A549 (cell line): Measurements from ENCODE around the gene SMARCD3. TPM values are rescaled to one million over a fixed set of nuclear protein-coding genes. Genes with fewer than 3 reads are reported as not detected.

Experiments used
- ATAC-seq, 2 experiments: fragments of 200-7000 bp in 1 of 2; fragments of >200 bp in 1 of 2; cut with Nextera tagmentation in 1 of 2; cut with Tn5 transposase in 1 of 2; 3 replicates each; pipeline versions ENCODE4 v1.8.0 to v1.9.1; 2018 to 2020; ENCODE audit warnings: mild to moderate bottlenecking in 1 of 2, moderate library complexity in 1 of 2
- CTCF ChIA-PET: fragments of 300-600 bp; sonication (Branson Sonifier 250); formaldehyde crosslinking; extraction: SDS; loops from one replicate; lab custom pipeline; 2021; ENCODE audit warnings: antibody characterized with exemption, inconsistent platforms; lab: Yijun Ruan, JAX
- POLR2A ChIA-PET: fragments of 350-600 bp; formaldehyde crosslinking; extraction: SDS; loops from one replicate; lab custom pipeline; 2021; ENCODE audit warnings: antibody characterized with exemption, inconsistent platforms; lab: Yijun Ruan, JAX
- DNase-seq, 2 experiments: peaks; one replicate each; pipeline versions ENCODE4 v3.0.0 to v3.0.0-alpha.2; 2011 to 2016; ENCODE audit warnings: low read depth in 1 of 2, low spot score in 1 of 2
- FAIRE-seq: peaks from 2 replicates; lab custom pipeline; 2011; peaks lifted over from hg19 to GRCh38; lab: Jason Lieb, UNC
- H3K27ac ChIP-seq, 2 experiments: fragments of >200 bp; sonication (Bioruptor Twin); formaldehyde crosslinking; 3 replicates each; pipeline ENCODE4 v1.5.1; 2016 to 2017
- H3K4me1 ChIP-seq: fragments of >200 bp; sonication (Bioruptor Twin); formaldehyde crosslinking; 3 replicates; pipeline ENCODE4 v1.6.1; 2016
- H3K4me2 ChIP-seq: fragments of >200 bp; sonication (Bioruptor Twin); formaldehyde crosslinking; 3 replicates; pipeline ENCODE4 v1.6.1; 2016
- H3K4me3 ChIP-seq: fragments of >200 bp; sonication (Bioruptor Twin); formaldehyde crosslinking; 3 replicates; pipeline ENCODE4 v1.5.1; 2016
- H3K9me3 ChIP-seq: fragments of >200 bp; sonication (Bioruptor Twin); formaldehyde crosslinking; 3 replicates; pipeline ENCODE4 v1.6.1; 2016
- BHLHE40 ChIP-seq: IDR thresholded peaks from 2 replicates; pipeline ENCODE4 v1.6.1; 2012; ENCODE audit warnings: low read depth, low read length, inconsistent platforms
- CBX2 ChIP-seq: fragments of 200-600 bp; sonication (generic); IDR thresholded peaks from 2 replicates; pipeline ENCODE4 v1.6.1; 2016; ENCODE audit warnings: low read depth, mild to moderate bottlenecking, borderline replicate concordance
- CHD2 ChIP-seq: fragments of 150-350 bp; IDR thresholded peaks from 2 replicates; pipeline ENCODE4 v1.6.1; 2014; ENCODE audit warnings: low read length; ENCODE audit not compliant: partially characterized antibody
- CTCF ChIP-seq: fragments of >200 bp; sonication (Bioruptor Twin); formaldehyde crosslinking; IDR thresholded peaks from 3 replicates; pipeline ENCODE4 v1.5.1; 2016
- EHF ChIP-seq: fragments of 250-450 bp; sonication (Bioruptor Pico); IDR thresholded peaks from 2 replicates; pipeline ENCODE4 v1.5.0; 2020; ENCODE audit warnings: mild to moderate bottlenecking
- ESRRA ChIP-seq: fragments of 150-350 bp; IDR thresholded peaks from 2 replicates; pipeline ENCODE4 v1.6.1; 2014; ENCODE audit warnings: mild to moderate bottlenecking, low read length, borderline replicate concordance
- HES2 ChIP-seq: fragments of >200 bp; sonication (Bioruptor Twin); formaldehyde crosslinking; IDR thresholded peaks from 2 replicates; pipeline ENCODE4 v1.6.1; 2016
- HEYL ChIP-seq: fragments of 250-450 bp; sonication (Bioruptor Pico); IDR thresholded peaks from 2 replicates; pipeline ENCODE4 v1.8.0; 2021; ENCODE audit warnings: mild to moderate bottlenecking, moderate library complexity
- HOXA7 ChIP-seq: fragments of 250-450 bp; sonication (Bioruptor Pico); IDR thresholded peaks from 2 replicates; pipeline ENCODE4 v1.5.0; 2020; ENCODE audit warnings: mild to moderate bottlenecking, moderate library complexity
- JUNB ChIP-seq: fragments of >200 bp; sonication (Bioruptor Twin); formaldehyde crosslinking; IDR thresholded peaks from 2 replicates; pipeline ENCODE4 v1.6.1; 2016
- KDM1A ChIP-seq: fragments of 200-600 bp; sonication (generic); IDR thresholded peaks from 2 replicates; pipeline ENCODE4 v1.6.1; 2016; ENCODE audit warnings: low read depth, mild to moderate bottlenecking
- KDM5A ChIP-seq: fragments of 200-600 bp; sonication (generic); IDR thresholded peaks from 2 replicates; pipeline ENCODE4 v1.6.1; 2016; ENCODE audit warnings: antibody characterized with exemption, mild to moderate bottlenecking
- MAX ChIP-seq: IDR thresholded peaks from 2 replicates; pipeline ENCODE4 v1.6.1; 2012
- NFE2L2 ChIP-seq: fragments of 150-350 bp; conservative IDR thresholded peaks from 2 replicates; pipeline ENCODE4 v1.6.1; 2014; ENCODE audit warnings: low read length
- POLR2A ChIP-seq: IDR thresholded peaks from 2 replicates; pipeline ENCODE4 v1.6.1; 2012; ENCODE audit warnings: mild to moderate bottlenecking, low read length
- RFX5 ChIP-seq: fragments of 450-650 bp; IDR thresholded peaks from 2 replicates; pipeline ENCODE4 v1.7.1; 2014; ENCODE audit warnings: antibody characterized with exemption, mild to moderate bottlenecking, moderate library complexity
- RNF2 ChIP-seq: fragments of 200-600 bp; sonication (generic); IDR thresholded peaks from 2 replicates; pipeline ENCODE4 v1.6.1; 2016; ENCODE audit warnings: low read depth, mild to moderate bottlenecking, antibody characterized with exemption, moderate library complexity, borderline replicate concordance
- SMC3 ChIP-seq: fragments of >200 bp; sonication (Bioruptor Twin); formaldehyde crosslinking; IDR thresholded peaks from 3 replicates; pipeline ENCODE4 v1.6.1; 2018; ENCODE audit warnings: inconsistent platforms
- SREBF2 ChIP-seq: fragments of 450-650 bp; IDR thresholded peaks from 2 replicates; pipeline ENCODE4 v1.6.1; 2014; ENCODE audit warnings: mild to moderate bottlenecking, moderate library complexity
- TFCP2L1 ChIP-seq: fragments of 250-450 bp; sonication (Bioruptor Pico); IDR thresholded peaks from 2 replicates; pipeline ENCODE4 v1.5.0; 2021; ENCODE audit warnings: mild to moderate bottlenecking
- TP53 ChIP-seq: fragments of 250-450 bp; sonication (Bioruptor Pico); IDR thresholded peaks from 2 replicates; pipeline ENCODE4 v1.5.0; 2021; ENCODE audit warnings: mild to moderate bottlenecking, moderate library complexity
- ZC3H11A ChIP-seq: fragments of 450-650 bp; IDR thresholded peaks from 2 replicates; pipeline ENCODE4 v1.6.1; 2014; ENCODE audit warnings: antibody characterized with exemption, mild to moderate bottlenecking
- ZFP36 ChIP-seq: fragments of 450-650 bp; IDR thresholded peaks from 2 replicates; pipeline ENCODE4 v1.6.1; 2014; ENCODE audit warnings: borderline replicate concordance; ENCODE audit not compliant: partially characterized antibody
- ZNF302 ChIP-seq: fragments of 250-450 bp; sonication (Bioruptor Pico); IDR thresholded peaks from 2 replicates; pipeline ENCODE4 v1.9.0; 2021; ENCODE audit warnings: inconsistent platforms, mild to moderate bottlenecking, moderate library complexity
- WGBS: methylation state at CpG from one replicate; pipeline ENCODE4 v1.1.6; 2017; ENCODE audit errors: missing lambda C conversion rate; 5-methylcytosine and 5-hydroxymethylcytosine counted together
- polyA plus RNA-seq, 4 experiments: library from polyadenylated mRNA; depleted of rRNA in 3 of 4; stranded (reverse); fragments of >200 nt; fragmentation: RNase III in 1 of 4; extraction: RNeasy Plus Mini Kit Qiagen cat#74134 plus additional on column Dnase treatment in 1 of 4; gene quantifications; 2 replicates in 3 of 4; 3 replicates in 1 of 4; pipeline ENCODE4 v1.2.3, GENCODE V29; 2011 to 2017
- TF ChIP-seq, protein P1 (sequence below): fragments of 450-650 bp; IDR thresholded peaks from 2 replicates; pipeline ENCODE4 v1.6.1; 2014; ENCODE audit warnings: antibody characterized with exemption
- TF ChIP-seq, protein P2 (sequence below): IDR thresholded peaks from 2 replicates; pipeline ENCODE4 v1.6.1; 2012

SMARCD3 gene
- polyA plus RNA-seq, 2 of the 4 experiments (the other 2 are of a cell fraction), result 11.6 to 12.5 TPM

GRCh38 chr7:151249034-151249731, 689 bp upstream of the SMARCD3 start:
- DNase-seq (peak; percentile 60 to 70), FAIRE-seq (no peak), ATAC-seq (peak; percentile 24 to 25)
- peak overlapping the region; percentile 70 for H3K4me3 ChIP-seq
- H3K27ac ChIP-seq, result peak overlapping the region; percentile 82 to 94
- CTCF ChIA-PET, result interaction anchor here (1.8 kb wide), 1 partner anchor 53 kb away, joined by 6 read pairs; no protein-coding TSS in a partner anchor
- 27% methylated on average over 27 of the region's 45 CpGs for WGBS
- TF ChIP-seq HOXA7 (CRISPR knock-in tag), result no peak
- TF ChIP-seq RFX5, result no peak
- 0 out of 2 replicates have a peak, but pooled peaks have one; percentile 12 for TF ChIP-seq RNF2
- peak; percentile 49 for TF ChIP-seq POLR2A
- no peak for TF ChIP-seq SMC3
- no peak for TF ChIP-seq TP53 (CRISPR knock-in tag)
- TF ChIP-seq CBX2, result no peak
- TF ChIP-seq MAX, result peak; percentile 78; the same call in 1 of the 2 replicates
- TF ChIP-seq EHF (CRISPR knock-in tag), result no peak
- TF ChIP-seq CHD2, result no peak
- TF ChIP-seq ZC3H11A, result no peak
- H3K9me3 ChIP-seq, result no peaks in the 10 kb centered on the region
- peaks cover 60% of the 10 kb centered on the region for H3K4me1 ChIP-seq
- peak overlapping the region; percentile 97 for H3K4me2 ChIP-seq
- POLR2A ChIA-PET, result no interaction called here

DNA sequence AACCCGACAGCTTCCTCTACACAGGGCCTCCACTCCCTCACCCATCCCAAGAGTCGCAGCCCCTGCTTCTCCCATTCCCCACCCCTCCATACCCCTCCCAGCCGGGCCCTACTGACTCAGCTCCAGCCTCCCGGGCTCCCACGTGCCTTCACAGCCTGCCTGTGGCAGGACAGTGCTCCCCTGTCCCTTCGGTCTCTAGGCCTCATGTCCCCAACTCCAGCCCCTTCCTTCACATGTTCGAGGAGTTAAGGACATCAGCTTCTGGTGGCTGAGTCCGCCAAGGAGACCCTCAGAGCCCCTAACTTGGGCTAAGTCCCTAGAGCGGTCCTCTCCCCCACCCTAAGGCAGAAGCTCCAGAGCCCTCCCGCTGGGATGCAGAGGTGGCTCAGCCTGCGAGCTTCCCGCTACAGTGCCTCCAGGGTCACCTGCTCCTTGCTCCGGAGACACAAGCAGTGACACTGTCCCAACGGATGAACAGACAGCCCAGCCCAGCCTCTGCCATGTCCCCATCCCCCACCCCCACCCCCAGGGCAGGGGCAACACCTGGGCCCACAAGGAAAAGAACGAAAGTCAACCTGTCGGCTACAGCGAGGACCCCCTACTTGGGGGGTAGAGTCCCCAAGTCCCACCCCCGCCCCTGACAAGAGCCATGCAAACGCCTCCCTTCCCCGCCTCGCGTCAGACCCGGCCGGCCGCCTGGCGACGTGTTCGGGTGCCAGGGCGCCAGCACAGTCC, 716 bp downstream of the SMARCD3 start:
- peak overlapping the region; percentile 97 for H3K4me2 ChIP-seq
- DNase-seq, result peak in 1 of 2 experiments; percentile 36
- TF ChIP-seq MAX (peak; percentile 64), KDM1A (no peak), HOXA7 (CRISPR knock-in tag) (no peak)
- peak overlapping the region; percentile 82 to 94 for H3K27ac ChIP-seq
- ChIA-PET POLR2A (interaction anchor here (2.1 kb wide), 1 partner anchor 15 kb away, joined by 9 read pairs; the partner anchor contains the start of gene CHPF2), CTCF (interaction anchor here (0.8 to 3.1 kb wide), 8 partner anchors 11 to 124 kb away, joined by 3 to 21 read pairs (median 6); partner anchors contain the start of gene ABCF2)
- H3K4me3 ChIP-seq, result peak overlapping the region; percentile 70
- H3K9me3 ChIP-seq, result no peaks in the 10 kb centered on the region
- ATAC-seq, result peak in 1 of 2 experiments; percentile 2; a peak in 1 of 6 replicates
- no peak for FAIRE-seq
- peaks cover 60% of the 10 kb centered on the region for H3K4me1 ChIP-seq
- 32% methylated on average over 13 of the region's 29 CpGs for WGBS

DNA sequence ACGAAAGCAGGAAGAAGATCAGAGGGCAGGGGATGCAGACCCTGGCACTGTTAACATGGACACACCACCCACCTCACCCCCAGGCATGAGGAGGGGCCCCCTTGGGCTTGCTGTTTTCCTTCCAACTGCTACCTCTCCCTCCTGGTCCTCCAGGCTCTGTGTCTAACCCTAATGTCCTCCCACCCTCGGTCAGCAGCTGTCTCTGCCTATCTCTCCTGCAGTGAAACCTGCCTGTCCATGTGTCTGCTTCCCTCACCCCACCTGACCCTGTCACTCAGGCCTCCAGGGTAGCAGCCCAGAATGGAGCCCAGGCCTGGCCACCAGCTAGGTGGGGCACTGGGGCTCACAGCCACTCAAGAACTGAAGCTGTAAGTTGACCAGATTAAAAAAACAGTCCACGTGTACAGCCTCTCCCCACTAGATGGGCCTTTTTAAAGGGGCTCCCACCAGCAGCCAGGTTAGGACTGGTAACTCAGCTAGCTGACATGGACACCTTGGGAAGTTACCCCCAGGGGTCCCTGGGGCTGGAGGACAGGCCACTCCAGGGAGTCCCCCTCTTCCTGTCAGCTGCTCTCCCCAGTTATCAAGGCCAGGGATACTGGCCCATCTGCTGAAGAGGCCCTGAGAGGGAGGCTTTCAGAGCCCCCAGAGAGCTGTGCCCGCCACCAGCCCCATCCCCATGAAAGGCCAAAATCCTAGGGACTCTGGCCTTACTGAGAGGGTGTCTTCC, 1.5 kb downstream of the SMARCD3 start:
- ChIA-PET POLR2A (interaction anchor here (2.1 kb wide), 1 partner anchor 14 kb away, joined by 9 read pairs; the partner anchor contains the start of gene CHPF2), CTCF (interaction anchor here (0.8 to 4.2 kb wide), 12 partner anchors 10 to 124 kb away, joined by 3 to 69 read pairs (median 6); partner anchors contain the start of genes ABCF2 and CHPF2)
- H3K4me3 ChIP-seq, result no peak overlapping the region; the same call in 2 of the 3 replicates
- 63% methylated on average over 3 of the region's 4 CpGs for WGBS
- no peak for FAIRE-seq
- H3K27ac ChIP-seq, result peak overlapping the region in 1 of 2 experiments; percentile 94; a peak in 3 of 6 replicates
- H3K4me1 ChIP-seq, result peaks cover 55% of the 10 kb centered on the region
- no peak for DNase-seq
- H3K9me3 ChIP-seq, result no peaks in the 10 kb centered on the region
- ATAC-seq, result peak in 1 of 2 experiments; percentile 1; a peak in 3 of 6 replicates
- peak overlapping the region; percentile 97 for H3K4me2 ChIP-seq
- TF ChIP-seq NFE2L2 (no peak), POLR2A (no peak), ESRRA (no peak), ZFP36 (no peak), ZNF302 (CRISPR knock-in tag) (no peak), JUNB (no peak), TFCP2L1 (CRISPR knock-in tag) (no peak), CBX2 (no peak), HES2 (no peak), CTCF (no peak), BHLHE40 (no peak), HEYL (no peak), KDM5A (no peak), SREBF2 (no peak)
- TF ChIP-seq, protein P1, sequence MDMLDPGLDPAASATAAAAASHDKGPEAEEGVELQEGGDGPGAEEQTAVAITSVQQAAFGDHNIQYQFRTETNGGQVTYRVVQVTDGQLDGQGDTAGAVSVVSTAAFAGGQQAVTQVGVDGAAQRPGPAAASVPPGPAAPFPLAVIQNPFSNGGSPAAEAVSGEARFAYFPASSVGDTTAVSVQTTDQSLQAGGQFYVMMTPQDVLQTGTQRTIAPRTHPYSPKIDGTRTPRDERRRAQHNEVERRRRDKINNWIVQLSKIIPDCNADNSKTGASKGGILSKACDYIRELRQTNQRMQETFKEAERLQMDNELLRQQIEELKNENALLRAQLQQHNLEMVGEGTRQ, result no peak
- TF ChIP-seq, protein P2, sequence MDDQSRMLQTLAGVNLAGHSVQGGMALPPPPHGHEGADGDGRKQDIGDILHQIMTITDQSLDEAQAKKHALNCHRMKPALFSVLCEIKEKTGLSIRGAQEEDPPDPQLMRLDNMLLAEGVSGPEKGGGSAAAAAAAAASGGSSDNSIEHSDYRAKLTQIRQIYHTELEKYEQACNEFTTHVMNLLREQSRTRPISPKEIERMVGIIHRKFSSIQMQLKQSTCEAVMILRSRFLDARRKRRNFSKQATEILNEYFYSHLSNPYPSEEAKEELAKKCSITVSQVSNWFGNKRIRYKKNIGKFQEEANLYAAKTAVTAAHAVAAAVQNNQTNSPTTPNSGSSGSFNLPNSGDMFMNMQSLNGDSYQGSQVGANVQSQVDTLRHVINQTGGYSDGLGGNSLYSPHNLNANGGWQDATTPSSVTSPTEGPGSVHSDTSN, result no peak
